ENCODE data around the gene CNTLN.
"Not testable (repeated sequence)": the region's sequence is repeated elsewhere in the genome, so short reads cannot be mapped to it uniquely, and the experiment has no call there.

CNTLN gene

GRCh38 chr9:17225407-17225806 lies 90.6 kb downstream of the CNTLN start:
- no peak for TF ChIP-seq ZNF274 (IDR thresholded peaks at IDR 0.05; ENCODE audit: low read depth, low read length)
- H3K4me3 ChIP-seq (ENCODE audit: low read length), result no peak overlapping the region

GRCh38 chr9:17229945-17230560 lies 95.2 kb downstream of the CNTLN start:
- no peak for TF ChIP-seq ZNF274 (IDR thresholded peaks at IDR 0.05; ENCODE audit: low read depth, low read length)
- no peak overlapping the region for H3K4me3 ChIP-seq (ENCODE audit: low read length)

GRCh38 chr9:17230646-17231045 lies 95.8 kb downstream of the CNTLN start:
- H3K4me3 ChIP-seq (ENCODE audit: low read length), result no peak overlapping the region
- no peak for TF ChIP-seq ZNF274 (IDR thresholded peaks at IDR 0.05; ENCODE audit: low read depth, low read length)

- no peak for TF ChIP-seq ZNF274 (IDR thresholded peaks at IDR 0.05; ENCODE audit: low read depth, low read length)
- H3K4me3 ChIP-seq (ENCODE audit: low read length), result no peak overlapping the region
Measured at GRCh38 chr9:17236147-17236546, 101.3 kb downstream of the CNTLN start.

GRCh38 chr9:17246770-17247169 lies 111.9 kb downstream of the CNTLN start:
- no peak overlapping the region for H3K4me3 ChIP-seq (ENCODE audit: low read length)
- no peak for TF ChIP-seq ZNF274 (IDR thresholded peaks at IDR 0.05; ENCODE audit: low read depth, low read length)

- no peak overlapping the region for H3K4me3 ChIP-seq (ENCODE audit: low read length)
- no peak for TF ChIP-seq ZNF274 (IDR thresholded peaks at IDR 0.05; ENCODE audit: low read depth, low read length)
Measured at GRCh38 chr9:17251100-17251499, 116.3 kb downstream of the CNTLN start.

GRCh38 chr9:17268531-17269188 lies 133.8 kb downstream of the CNTLN start:
- not testable (repeated sequence) for H3K4me3 ChIP-seq (ENCODE audit: low read length)

- H3K4me3 ChIP-seq (ENCODE audit: low read length), result no peak overlapping the region
- no peak for TF ChIP-seq ZNF274 (IDR thresholded peaks at IDR 0.05; ENCODE audit: low read depth, low read length)
Measured at GRCh38 chr9:17269799-17270198, 135.0 kb downstream of the CNTLN start.

GRCh38 chr9:17272536-17272935 lies 137.7 kb downstream of the CNTLN start:
- TF ChIP-seq ZNF274 (IDR thresholded peaks at IDR 0.05; ENCODE audit: low read depth, low read length), result no peak
- H3K4me3 ChIP-seq (ENCODE audit: low read length), result no peak overlapping the region; the same call in 1 of the 2 replicates

GRCh38 chr9:17280350-17281012 lies 145.6 kb downstream of the CNTLN start:
- no peak for TF ChIP-seq ZNF274 (IDR thresholded peaks at IDR 0.05; ENCODE audit: low read depth, low read length)
- no peak overlapping the region for H3K4me3 ChIP-seq (ENCODE audit: low read length)

GRCh38 chr9:17290673-17291072 lies 155.8 kb downstream of the CNTLN start:
- H3K4me3 ChIP-seq (ENCODE audit: low read length), result not testable (repeated sequence)

- H3K4me3 ChIP-seq (ENCODE audit: low read length), result no peak overlapping the region
- no peak for TF ChIP-seq ZNF274 (IDR thresholded peaks at IDR 0.05; ENCODE audit: low read depth, low read length)
Measured at GRCh38 chr9:17291766-17292165, 156.9 kb downstream of the CNTLN start.

- H3K4me3 ChIP-seq (ENCODE audit: low read length), result no peak overlapping the region
- TF ChIP-seq ZNF274 (IDR thresholded peaks at IDR 0.05; ENCODE audit: low read depth, low read length), result no peak
Measured at GRCh38 chr9:17293685-17294084, 158.8 kb downstream of the CNTLN start.

- TF ChIP-seq ZNF274 (IDR thresholded peaks at IDR 0.05; ENCODE audit: low read depth, low read length), result no peak
- no peak overlapping the region for H3K4me3 ChIP-seq (ENCODE audit: low read length)
Measured at GRCh38 chr9:17294822-17295624, 160.2 kb downstream of the CNTLN start.

GRCh38 chr9:17315341-17315740 lies 180.5 kb downstream of the CNTLN start:
- no peak overlapping the region for H3K4me3 ChIP-seq (ENCODE audit: low read length)
- TF ChIP-seq ZNF274 (IDR thresholded peaks at IDR 0.05; ENCODE audit: low read depth, low read length), result no peak
